CD14-positive monocyte (primary cell): ENCODE measurements around the gene NDUFB7. TPM values are rescaled to one million over a fixed set of nuclear protein-coding genes. Genes with fewer than 3 reads are reported as not detected.
A peak's percentile ranks its signal among the peaks of the same experiment; 100 is the strongest.

ENCODE experiments used
- DNase-seq, 3 donors: peaks; one replicate each; pipeline ENCODE4 v3.0.0-alpha.2; 2011 to 2022
- H2AFZ ChIP-seq: 2 replicates; pipeline ENCODE4 v1.6.0; 2012; ENCODE audit warnings: mild to moderate bottlenecking, low read depth, low read length, inconsistent platforms; ENCODE audit not compliant: insufficient read depth, poor library complexity, severe bottlenecking
- H3K27ac ChIP-seq, 2 donors: 1 replicate in 1 of 2; 2 replicates in 1 of 2; pipeline ENCODE4 v1.5.1; 2012 to 2013; ENCODE audit warnings: low read length in 2 of 2, control low read depth in 1 of 2, inconsistent platforms in 1 of 2, low read depth in 1 of 2, mild to moderate bottlenecking in 1 of 2
- H3K27me3 ChIP-seq, 2 donors: one replicate each; pipeline versions ENCODE4 v1.6.0 to v1.6.1; 2011 to 2013; ENCODE audit warnings: low read length in 2 of 2; ENCODE audit not compliant: control insufficient read depth in 2 of 2, insufficient read depth in 2 of 2
- H3K36me3 ChIP-seq, 2 donors: replicated peaks in 1 of 2; 1 replicate in 1 of 2; 2 replicates in 1 of 2; pipeline versions ENCODE4 v1.5.1 to v1.6.1; 2012 to 2013; ENCODE audit warnings: low read length in 2 of 2, control low read depth in 1 of 2, inconsistent platforms in 1 of 2, mild to moderate bottlenecking in 1 of 2; ENCODE audit not compliant: insufficient read depth in 2 of 2, control insufficient read depth in 1 of 2
- H3K4me1 ChIP-seq, 2 donors: 1 replicate in 1 of 2; 2 replicates in 1 of 2; pipeline versions ENCODE4 v1.5.1 to v1.6.1; 2012 to 2013; ENCODE audit warnings: low read length in 2 of 2, control low read depth in 1 of 2, inconsistent platforms in 1 of 2, mild to moderate bottlenecking in 1 of 2, moderate library complexity in 1 of 2; ENCODE audit not compliant: insufficient read depth in 2 of 2, control insufficient read depth in 1 of 2
- H3K4me2 ChIP-seq: replicated peaks from 2 replicates; pipeline ENCODE3; 2012; ENCODE audit warnings: low read length, moderate library complexity, mild to moderate bottlenecking; ENCODE audit not compliant: poor library complexity, severe bottlenecking; ENCODE audit errors: extremely low read depth
- H3K4me3 ChIP-seq, 3 experiments: fragments of 200-600 bp in 1 of 3; sonication (generic) in 1 of 3; replicated peaks in 1 of 3; 1 replicate in 2 of 3; 2 replicates in 1 of 3; pipeline ENCODE4 v1.5.1; 2011 to 2013; ENCODE audit warnings: low read length in 3 of 3, mild to moderate bottlenecking in 3 of 3, control low read depth in 2 of 3, low read depth in 2 of 3, inconsistent platforms in 1 of 3, moderate library complexity in 1 of 3
- H3K79me2 ChIP-seq: 2 replicates; pipeline ENCODE4 v1.6.0; 2012; ENCODE audit warnings: mild to moderate bottlenecking, control low read depth, inconsistent platforms, low read length, moderate library complexity; ENCODE audit not compliant: insufficient read depth
- H3K9ac ChIP-seq: 2 replicates; pipeline ENCODE4 v1.6.0; 2017; ENCODE audit warnings: low read length, mild to moderate bottlenecking; ENCODE audit not compliant: insufficient read depth, poor library complexity, severe bottlenecking
- H3K9me3 ChIP-seq, 2 donors: replicated peaks in 1 of 2; 1 replicate in 1 of 2; 2 replicates in 1 of 2; pipeline versions ENCODE4 v1.5.1 to v1.6.1; 2012 to 2013; ENCODE audit warnings: low read length in 2 of 2, control low read depth in 1 of 2; ENCODE audit not compliant: control insufficient read depth in 1 of 2, insufficient read depth in 1 of 2
- H4K20me1 ChIP-seq: 2 replicates; pipeline ENCODE4 v1.6.0; 2012; ENCODE audit warnings: mild to moderate bottlenecking, low read length, control low read depth, moderate library complexity; ENCODE audit not compliant: insufficient read depth
- H3K27ac Mint-ChIP-seq, 7 donors: one replicate each; pipeline ENCODE4 v1.8.0; 2020; ENCODE audit warnings: mild to moderate bottlenecking in 7 of 7, mixed read lengths in 7 of 7, moderate library complexity in 6 of 7, inconsistent platforms in 2 of 7
- H3K27me3 Mint-ChIP-seq, 3 donors: one replicate each; pipeline ENCODE4 v1.8.0; 2021 to 2022; ENCODE audit warnings: low read depth in 3 of 3, mild to moderate bottlenecking in 3 of 3, mixed read lengths in 3 of 3, moderate library complexity in 3 of 3, inconsistent platforms in 1 of 3
- H3K36me3 Mint-ChIP-seq, 2 donors: one replicate each; pipeline ENCODE4 v1.8.0; 2020; ENCODE audit warnings: mixed read lengths in 2 of 2, inconsistent platforms in 1 of 2, mild to moderate bottlenecking in 1 of 2
- H3K4me1 Mint-ChIP-seq: one replicate; pipeline ENCODE4 v1.8.0; 2020; ENCODE audit warnings: mild to moderate bottlenecking, mixed read lengths
- H3K4me3 Mint-ChIP-seq, 2 donors: one replicate each; pipeline ENCODE4 v1.8.0; 2020; ENCODE audit warnings: mild to moderate bottlenecking in 2 of 2, mixed read lengths in 2 of 2, moderate library complexity in 1 of 2
- H3K9me3 Mint-ChIP-seq, 7 donors: one replicate each; pipeline ENCODE4 v1.8.0; 2020 to 2022; ENCODE audit warnings: mixed read lengths in 7 of 7, mild to moderate bottlenecking in 6 of 7, moderate library complexity in 6 of 7, inconsistent platforms in 2 of 7
- CTCF ChIP-seq: fragments of 200-600 bp; IDR thresholded peaks from one replicate; pipeline ENCODE4 v1.8.0; 2022; ENCODE audit warnings: antibody characterized with exemption, mild to moderate bottlenecking
- WGBS: methylation state at CpG from one replicate; pipeline ENCODE4 v1.1.5; 2013; ENCODE audit warnings: missing lambda C conversion rate; ENCODE audit not compliant: insufficient coverage; 5-methylcytosine and 5-hydroxymethylcytosine counted together
- intact Hi-C, 2 donors: fragments of 100-400 bp; cut with micrococcal nuclease; formaldehyde crosslinking; loops; one replicate each; pipeline versions ENCODE4 v1.15.0 to v1.15.1; 2023
- polyA plus RNA-seq, 3 donors: library from polyadenylated mRNA; depleted of rRNA in 1 of 3; unstranded in 2 of 3; stranded (reverse) in 1 of 3; fragments of 300-500 nt in 2 of 3; fragments of >200 nt in 1 of 3; fragmentation: Illumina TruSeq in 2 of 3; gene quantifications; 1 replicate in 2 of 3; 2 replicates in 1 of 3; pipeline ENCODE4 v1.2.3, GENCODE V29; 2012 to 2021

The NDUFB7 gene
- polyA plus RNA-seq, 3 donors = 137 to 313 (median 204) TPM

- Mint-ChIP-seq H3K36me3 (peaks cover 2 to 7% of the 10 kb centered on the region in 2 donors), H3K9me3 (peaks cover 0 to 4% (median 0%) of the 10 kb centered on the region in 7 donors), H3K27ac (peak overlapping the region; percentile 93 to 99 (median 98)), H3K4me3 (peak overlapping the region; percentile 87 to 96), H3K27me3 (no peaks in the 10 kb centered on the region), H3K4me1 (peaks cover 28% of the 10 kb centered on the region)
- H3K9ac ChIP-seq = peak overlapping the region; percentile 73
- peak overlapping the region; percentile 73 for H2AFZ ChIP-seq
- peak overlapping the region; percentile 99 for H3K4me2 ChIP-seq
- no peaks in the 10 kb centered on the region for H4K20me1 ChIP-seq
- H3K4me1 ChIP-seq = peaks cover 32 to 34% of the 10 kb centered on the region in 2 donors
- no peaks in the 10 kb centered on the region for H3K9me3 ChIP-seq
- peak overlapping the region; percentile 54 to 93 (median 71) for H3K4me3 ChIP-seq
- peak in 1 of 3 donors; percentile 40 for DNase-seq
- intact Hi-C loops = no loop called here
- no peaks in the 10 kb centered on the region for H3K27me3 ChIP-seq
- TF ChIP-seq CTCF = no peak
- WGBS = 49% methylated on average over 27 of the region's 39 CpGs
- H3K27ac ChIP-seq = peak overlapping the region; percentile 78 to 83
- H3K36me3 ChIP-seq = no peaks in the 10 kb centered on the region
- H3K79me2 ChIP-seq = peaks cover 39% of the 10 kb centered on the region
Measured at GRCh38 chr19:14528419-14529253, 43.2 kb downstream of the NDUFB7 start.

GRCh38 chr19:14526423-14526822, 45.4 kb downstream of the NDUFB7 start:
- no peak for TF ChIP-seq CTCF
- 100% methylated on average over 2 of the region's 4 CpGs for WGBS
- Histone ChIP-seq H3K4me2 (no peak overlapping the region), H3K79me2 (peaks cover 17% of the 10 kb centered on the region), H2AFZ (no peak overlapping the region), H3K36me3 (no peaks in the 10 kb centered on the region), H3K9me3 (no peaks in the 10 kb centered on the region), H3K4me3 (no peak overlapping the region), H4K20me1 (no peaks in the 10 kb centered on the region), H3K27ac (no peak overlapping the region), H3K4me1 (peaks cover 20 to 22% of the 10 kb centered on the region in 2 donors), H3K9ac (no peak overlapping the region), H3K27me3 (no peaks in the 10 kb centered on the region)
- Mint-ChIP-seq H3K4me3 (no peak overlapping the region), H3K27ac (no peak overlapping the region), H3K27me3 (peaks cover 0 to 3% (median 0%) of the 10 kb centered on the region in 3 donors), H3K9me3 (peaks cover 0 to 2% (median 0%) of the 10 kb centered on the region in 7 donors), H3K4me1 (peaks cover 23% of the 10 kb centered on the region), H3K36me3 (no peaks in the 10 kb centered on the region)
- DNase-seq = no peak
- intact Hi-C loops = no loop called here
